ENCODE results near the gene HLA-E. TPM values are rescaled to one million over a fixed set of nuclear protein-coding genes. Genes with fewer than 3 reads are reported as not detected.

The HLA-E gene
- total RNA-seq, 1 experiment from 2014 or later: 47.0 TPM

DNA sequence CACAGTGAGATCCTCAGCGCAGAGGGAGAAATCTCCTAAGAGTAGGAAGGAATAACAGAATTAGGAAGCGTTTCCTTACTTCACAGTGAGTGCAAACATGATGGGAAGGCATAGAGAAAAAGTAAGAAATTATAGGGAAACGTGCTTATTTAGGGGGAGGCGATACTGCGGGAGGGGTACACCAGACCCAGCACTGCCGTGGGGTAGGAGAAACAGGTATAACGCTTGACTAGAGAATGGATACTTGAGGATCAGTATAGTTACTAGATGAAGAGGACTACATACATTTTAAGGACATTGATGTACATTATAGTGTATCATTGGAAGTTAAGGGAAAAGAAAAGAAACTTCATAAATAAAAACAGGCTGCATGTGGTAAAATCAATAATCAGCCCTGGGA, 26.8 kb upstream of the HLA-E start:
- Histone ChIP-seq H3K9me3 (no peaks in the 10 kb centered on the region), H3K4me1 (no peaks in the 10 kb centered on the region), H3K4me3 (ENCODE audit: low read depth, low read length) (no peak overlapping the region), H3K27me3 (replicated peaks; ENCODE audit: control insufficient read depth, insufficient read depth, low read length) (peaks cover 8% of the 10 kb centered on the region), H3K36me3 (ENCODE audit: control insufficient read depth, insufficient read depth, low read length) (no peaks in the 10 kb centered on the region)
- Mint-ChIP-seq H3K27ac (ENCODE audit: unreplicated experiment) (no peak overlapping the region), H3K4me1 (ENCODE audit: low read depth, unreplicated experiment) (peaks cover 6% of the 10 kb centered on the region), H3K36me3 (ENCODE audit: insufficient read depth, unreplicated experiment) (peaks cover 6% of the 10 kb centered on the region), H3K27me3 (ENCODE audit: insufficient read depth, unreplicated experiment) (peaks cover 59% of the 10 kb centered on the region), H3K4me3 (ENCODE audit: unreplicated experiment) (no peak overlapping the region), H3K9me3 (ENCODE audit: unreplicated experiment) (no peaks in the 10 kb centered on the region)
- DNase-seq: no peak
- no TSS peak for BruUV-seq (replicated peaks)
- CTCF ChIA-PET: no interaction called here
- POLR2A ChIA-PET: no interaction called here
- TF ChIP-seq, protein P1, sequence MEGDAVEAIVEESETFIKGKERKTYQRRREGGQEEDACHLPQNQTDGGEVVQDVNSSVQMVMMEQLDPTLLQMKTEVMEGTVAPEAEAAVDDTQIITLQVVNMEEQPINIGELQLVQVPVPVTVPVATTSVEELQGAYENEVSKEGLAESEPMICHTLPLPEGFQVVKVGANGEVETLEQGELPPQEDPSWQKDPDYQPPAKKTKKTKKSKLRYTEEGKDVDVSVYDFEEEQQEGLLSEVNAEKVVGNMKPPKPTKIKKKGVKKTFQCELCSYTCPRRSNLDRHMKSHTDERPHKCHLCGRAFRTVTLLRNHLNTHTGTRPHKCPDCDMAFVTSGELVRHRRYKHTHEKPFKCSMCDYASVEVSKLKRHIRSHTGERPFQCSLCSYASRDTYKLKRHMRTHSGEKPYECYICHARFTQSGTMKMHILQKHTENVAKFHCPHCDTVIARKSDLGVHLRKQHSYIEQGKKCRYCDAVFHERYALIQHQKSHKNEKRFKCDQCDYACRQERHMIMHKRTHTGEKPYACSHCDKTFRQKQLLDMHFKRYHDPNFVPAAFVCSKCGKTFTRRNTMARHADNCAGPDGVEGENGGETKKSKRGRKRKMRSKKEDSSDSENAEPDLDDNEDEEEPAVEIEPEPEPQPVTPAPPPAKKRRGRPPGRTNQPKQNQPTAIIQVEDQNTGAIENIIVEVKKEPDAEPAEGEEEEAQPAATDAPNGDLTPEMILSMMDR (IDR thresholded peaks at IDR 0.05; ENCODE audit: insufficient read depth in 1 of 2, low read depth in 1 of 2, low read length in 1 of 2, severe bottlenecking in 1 of 2, unreplicated experiment in 1 of 2): no peak
- intact Hi-C loops (cut with micrococcal nuclease; ENCODE audit: unreplicated experiment): no loop called here

DNA sequence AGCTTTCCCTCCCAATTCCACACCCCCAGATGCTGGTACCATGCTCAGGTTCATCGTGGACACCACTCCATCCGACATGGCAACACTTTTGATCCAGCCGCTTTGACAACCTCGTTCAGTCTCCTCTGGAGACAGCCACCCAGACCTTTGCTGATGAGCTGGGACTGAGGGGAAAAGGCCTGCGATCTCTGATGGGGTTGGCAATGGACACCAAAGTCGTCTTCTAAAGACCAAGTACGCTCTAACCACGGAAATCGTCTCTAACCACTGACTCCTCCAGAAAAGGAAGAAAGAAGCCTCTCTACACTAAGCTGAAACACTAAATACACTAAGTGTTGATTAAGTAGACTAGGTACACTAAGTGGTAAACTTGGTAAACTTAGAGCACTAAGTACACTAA, 26.1 kb upstream of the HLA-E start:
- H3K27ac Mint-ChIP-seq (ENCODE audit: unreplicated experiment): no peak overlapping the region
- no TSS peak for BruUV-seq (replicated peaks)
- Histone ChIP-seq H3K9me3 (no peaks in the 10 kb centered on the region), H3K27me3 (replicated peaks; ENCODE audit: control insufficient read depth, insufficient read depth, low read length) (peaks cover 8% of the 10 kb centered on the region), H3K36me3 (ENCODE audit: control insufficient read depth, insufficient read depth, low read length) (no peaks in the 10 kb centered on the region), H3K4me1 (no peaks in the 10 kb centered on the region), H3K4me3 (ENCODE audit: low read depth, low read length) (no peak overlapping the region)
- H3K9me3 Mint-ChIP-seq (ENCODE audit: unreplicated experiment): no peaks in the 10 kb centered on the region
- intact Hi-C loops (cut with micrococcal nuclease; ENCODE audit: unreplicated experiment): no loop called here
- peaks cover 6% of the 10 kb centered on the region for H3K4me1 Mint-ChIP-seq (ENCODE audit: low read depth, unreplicated experiment)
- no peak for DNase-seq
- no peak overlapping the region for H3K4me3 Mint-ChIP-seq (ENCODE audit: unreplicated experiment)
- CTCF ChIA-PET: interaction anchor here (1.4 kb wide), 1 partner anchor 10 kb away, joined by 8 read pairs; no protein-coding TSS in a partner anchor
- POLR2A ChIA-PET: no interaction called here
- TF ChIP-seq, protein P1 (IDR thresholded peaks at IDR 0.05; ENCODE audit: insufficient read depth in 1 of 2, low read depth in 1 of 2, low read length in 1 of 2, severe bottlenecking in 1 of 2, unreplicated experiment in 1 of 2): no peak
- peaks cover 60% of the 10 kb centered on the region for H3K27me3 Mint-ChIP-seq (ENCODE audit: insufficient read depth, unreplicated experiment)
- peaks cover 6% of the 10 kb centered on the region for H3K36me3 Mint-ChIP-seq (ENCODE audit: insufficient read depth, unreplicated experiment)

DNA sequence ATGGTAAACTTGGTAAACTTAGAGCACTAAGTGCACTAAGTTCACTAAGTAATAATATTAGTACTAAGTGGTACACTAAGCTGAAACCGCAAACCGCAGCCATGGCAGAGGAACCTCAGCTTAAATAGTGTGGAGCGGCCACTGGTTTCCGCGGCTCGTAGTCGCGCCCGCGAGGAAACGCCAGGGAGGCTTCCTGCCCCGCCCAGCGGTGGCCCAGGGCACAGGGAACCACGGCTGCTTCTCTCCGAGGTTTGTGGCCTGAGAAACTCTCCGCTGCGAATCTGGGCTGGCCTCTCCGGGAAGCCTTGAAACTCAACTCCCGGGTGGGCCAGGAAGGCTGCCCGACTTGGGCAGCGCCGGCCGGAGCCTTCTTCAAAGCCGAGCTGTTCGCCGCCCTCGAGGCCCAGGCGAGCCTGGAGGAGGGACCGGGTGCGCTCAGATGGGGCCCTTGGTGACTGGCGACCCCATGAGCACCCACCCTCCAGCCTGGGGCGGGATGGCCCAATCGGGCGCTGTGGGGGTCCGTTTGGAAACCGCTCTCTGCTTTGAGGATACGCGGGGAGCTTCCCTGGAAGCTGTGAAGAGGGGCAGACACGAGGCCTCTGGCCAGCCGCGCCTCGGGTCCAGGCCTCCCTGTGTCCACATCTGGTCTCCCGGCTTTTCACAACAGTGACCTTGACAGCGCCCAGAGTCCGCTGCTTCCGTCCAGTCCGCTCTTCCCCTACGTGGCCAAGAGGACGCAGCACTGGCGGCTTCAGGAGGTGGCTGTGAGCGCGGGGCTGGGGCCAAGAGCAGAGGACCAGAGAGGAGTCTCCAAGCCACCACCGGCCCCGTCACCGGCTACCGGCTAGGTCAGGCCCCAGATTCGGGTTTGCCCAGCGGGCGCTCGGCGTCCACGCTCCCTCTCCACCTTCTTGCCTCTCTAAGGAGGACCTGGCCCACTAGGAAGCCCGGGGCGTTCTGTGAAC, 25.4 kb upstream of the HLA-E start:
- TF ChIP-seq, protein P1 (IDR thresholded peaks at IDR 0.05; ENCODE audit: insufficient read depth in 1 of 2, low read depth in 1 of 2, low read length in 1 of 2, severe bottlenecking in 1 of 2, unreplicated experiment in 1 of 2): no peak
- Mint-ChIP-seq H3K4me3 (ENCODE audit: unreplicated experiment) (no peak overlapping the region), H3K36me3 (ENCODE audit: insufficient read depth, unreplicated experiment) (peaks cover 6% of the 10 kb centered on the region), H3K27me3 (ENCODE audit: insufficient read depth, unreplicated experiment) (peaks cover 65% of the 10 kb centered on the region), H3K27ac (ENCODE audit: unreplicated experiment) (no peak overlapping the region), H3K9me3 (ENCODE audit: unreplicated experiment) (no peaks in the 10 kb centered on the region), H3K4me1 (ENCODE audit: low read depth, unreplicated experiment) (peaks cover 6% of the 10 kb centered on the region)
- H3K9me3 ChIP-seq: no peaks in the 10 kb centered on the region
- CTCF ChIA-PET: interaction anchor here (1.4 kb wide), 1 partner anchor 10 kb away, joined by 8 read pairs; no protein-coding TSS in a partner anchor
- H3K27me3 ChIP-seq (replicated peaks; ENCODE audit: control insufficient read depth, insufficient read depth, low read length): peaks cover 8% of the 10 kb centered on the region
- H3K36me3 ChIP-seq (ENCODE audit: control insufficient read depth, insufficient read depth, low read length): no peaks in the 10 kb centered on the region
- no peak overlapping the region for H3K4me3 ChIP-seq (ENCODE audit: low read depth, low read length)
- no TSS peak for BruUV-seq (replicated peaks)
- intact Hi-C loops (cut with micrococcal nuclease; ENCODE audit: unreplicated experiment): no loop called here
- DNase-seq: no peak
- H3K4me1 ChIP-seq: no peaks in the 10 kb centered on the region
- POLR2A ChIA-PET: no interaction called here
